Liver (tissue), 3 donors: ENCODE data around the gene OR51T1.

Experiments
- CTCF ChIP-seq: fragments of 150-350 bp; IDR thresholded peaks from 2 replicates; pipeline ENCODE4 v1.5.1; 2017; ENCODE audit warnings: improper control_type of control experiment, low read depth, low read length; ENCODE audit not compliant: missing input control
- GABPA ChIP-seq, 2 donors: IDR thresholded peaks in 1 of 2; conservative IDR thresholded peaks in 1 of 2; 2 replicates each; pipeline ENCODE4 v1.6.1; 2016; ENCODE audit warnings: antibody characterized with exemption in 2 of 2, mild to moderate bottlenecking in 1 of 2, moderate library complexity in 1 of 2
- HNF4A ChIP-seq, 2 donors: conservative IDR thresholded peaks; 2 replicates each; pipeline ENCODE4 v1.6.1; 2016; ENCODE audit warnings: antibody characterized with exemption in 2 of 2, mild to moderate bottlenecking in 2 of 2
- MAX ChIP-seq: IDR thresholded peaks from 2 replicates; pipeline ENCODE4 v1.6.1; 2016; ENCODE audit warnings: antibody characterized with exemption
- NR2F2 ChIP-seq: IDR thresholded peaks from 2 replicates; pipeline ENCODE4 v1.6.1; 2016; ENCODE audit warnings: antibody characterized with exemption
- RAD21 ChIP-seq, 2 donors: IDR thresholded peaks; 2 replicates each; pipeline ENCODE4 v1.6.1; 2016; ENCODE audit warnings: antibody characterized with exemption in 2 of 2, mild to moderate bottlenecking in 2 of 2
- REST ChIP-seq: IDR thresholded peaks from 2 replicates; pipeline ENCODE4 v1.6.1; 2016; ENCODE audit warnings: antibody characterized with exemption, mild to moderate bottlenecking
- TAF1 ChIP-seq: conservative IDR thresholded peaks from 2 replicates; pipeline ENCODE4 v1.6.1; 2016; ENCODE audit warnings: antibody characterized with exemption, mild to moderate bottlenecking
- YY1 ChIP-seq: IDR thresholded peaks from 2 replicates; pipeline ENCODE4 v1.6.1; 2016; ENCODE audit warnings: antibody characterized with exemption, mild to moderate bottlenecking
- ZBTB33 ChIP-seq: IDR thresholded peaks from 2 replicates; pipeline ENCODE4 v1.6.1; 2016; ENCODE audit warnings: antibody characterized with exemption
- donor health status: healthy.
- donor health status: healthy.

GRCh38 chr11:4924239-4924638, 42.5 kb downstream of the OR51T1 start, which contains the start of gene OR51G1:
- TF ChIP-seq TAF1 = no peak
- TF ChIP-seq GABPA (IDR thresholded peaks at IDR 0.05 in 1 of 2, conservative IDR thresholded peaks at IDR 0.05 in 1 of 2) = no peak
- TF ChIP-seq YY1 = no peak
- TF ChIP-seq CTCF = no peak
- no peak for TF ChIP-seq REST
- no peak for TF ChIP-seq HNF4A (conservative IDR thresholded peaks at IDR 0.05)
- no peak for TF ChIP-seq RAD21 (IDR thresholded peaks at IDR 0.05)
- TF ChIP-seq NR2F2 = no peak
- TF ChIP-seq ZBTB33 = no peak
- no peak for TF ChIP-seq MAX
